ENCODE measurements around the gene RAB13. TPM values are rescaled to one million over a fixed set of nuclear protein-coding genes. Genes with fewer than 3 reads are reported as not detected.
A peak's percentile ranks its signal among the peaks of the same experiment; 100 is the strongest.
"Not testable (repeated sequence)": the region's sequence is repeated elsewhere in the genome, so short reads cannot be mapped to it uniquely, and the experiment has no call there.

The RAB13 gene
- total and polyA plus RNA-seq, 2 of the 13 experiments (the other 11 are each of a cell fraction or from before 2014, with no cell fraction given), result 15.9 to 24.7 TPM

- TF ChIP-seq, protein P1, sequence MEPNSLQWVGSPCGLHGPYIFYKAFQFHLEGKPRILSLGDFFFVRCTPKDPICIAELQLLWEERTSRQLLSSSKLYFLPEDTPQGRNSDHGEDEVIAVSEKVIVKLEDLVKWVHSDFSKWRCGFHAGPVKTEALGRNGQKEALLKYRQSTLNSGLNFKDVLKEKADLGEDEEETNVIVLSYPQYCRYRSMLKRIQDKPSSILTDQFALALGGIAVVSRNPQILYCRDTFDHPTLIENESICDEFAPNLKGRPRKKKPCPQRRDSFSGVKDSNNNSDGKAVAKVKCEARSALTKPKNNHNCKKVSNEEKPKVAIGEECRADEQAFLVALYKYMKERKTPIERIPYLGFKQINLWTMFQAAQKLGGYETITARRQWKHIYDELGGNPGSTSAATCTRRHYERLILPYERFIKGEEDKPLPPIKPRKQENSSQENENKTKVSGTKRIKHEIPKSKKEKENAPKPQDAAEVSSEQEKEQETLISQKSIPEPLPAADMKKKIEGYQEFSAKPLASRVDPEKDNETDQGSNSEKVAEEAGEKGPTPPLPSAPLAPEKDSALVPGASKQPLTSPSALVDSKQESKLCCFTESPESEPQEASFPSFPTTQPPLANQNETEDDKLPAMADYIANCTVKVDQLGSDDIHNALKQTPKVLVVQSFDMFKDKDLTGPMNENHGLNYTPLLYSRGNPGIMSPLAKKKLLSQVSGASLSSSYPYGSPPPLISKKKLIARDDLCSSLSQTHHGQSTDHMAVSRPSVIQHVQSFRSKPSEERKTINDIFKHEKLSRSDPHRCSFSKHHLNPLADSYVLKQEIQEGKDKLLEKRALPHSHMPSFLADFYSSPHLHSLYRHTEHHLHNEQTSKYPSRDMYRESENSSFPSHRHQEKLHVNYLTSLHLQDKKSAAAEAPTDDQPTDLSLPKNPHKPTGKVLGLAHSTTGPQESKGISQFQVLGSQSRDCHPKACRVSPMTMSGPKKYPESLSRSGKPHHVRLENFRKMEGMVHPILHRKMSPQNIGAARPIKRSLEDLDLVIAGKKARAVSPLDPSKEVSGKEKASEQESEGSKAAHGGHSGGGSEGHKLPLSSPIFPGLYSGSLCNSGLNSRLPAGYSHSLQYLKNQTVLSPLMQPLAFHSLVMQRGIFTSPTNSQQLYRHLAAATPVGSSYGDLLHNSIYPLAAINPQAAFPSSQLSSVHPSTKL (CRISPR knock-in tag; IDR thresholded peaks at IDR 0.05), result peak; percentile 30; the same call in 1 of the 2 replicates
- TF ChIP-seq PITX1 (CRISPR knock-in tag; IDR thresholded peaks at IDR 0.05) (peak; percentile 48; the same call in 1 of the 2 replicates), FOXA1 (CRISPR knock-in tag; IDR thresholded peaks at IDR 0.05) (0 out of 2 replicates have a peak, but pooled peaks have one; percentile 16), HMG20A (CRISPR knock-in tag; IDR thresholded peaks at IDR 0.05; ENCODE audit: borderline replicate concordance) (0 out of 2 replicates have a peak, but pooled peaks have one; percentile 7), YEATS4 (CRISPR knock-in tag; IDR thresholded peaks at IDR 0.05; ENCODE audit: borderline replicate concordance) (0 out of 2 replicates have a peak, but pooled peaks have one; percentile 25), PHF21A (CRISPR knock-in tag; IDR thresholded peaks at IDR 0.05) (peak; percentile 48; the same call in 1 of the 2 replicates), ZNF205 (CRISPR knock-in tag; IDR thresholded peaks at IDR 0.05) (peak; percentile 20; the same call in 1 of the 2 replicates), TEAD3 (CRISPR knock-in tag; optimal IDR thresholded peaks at IDR 0.05; ENCODE audit: borderline replicate concordance) (peak; percentile 29), ZNF280D (CRISPR knock-in tag; IDR thresholded peaks at IDR 0.05) (0 out of 2 replicates have a peak, but pooled peaks have one; percentile 23)
- TF ChIP-seq FOXA1 (IDR thresholded peaks at IDR 0.05), result not testable (repeated sequence)
Observed at GRCh38 chr1:153979091-153979490, 7.0 kb downstream of the RAB13 start (continued).
